Measurements from ENCODE around the gene HDAC4.

GRCh38 chr2:239081046-239081445 is 319.8 kb downstream of the HDAC4 start:
- TF ChIP-seq CTCF (IDR thresholded peaks at IDR 0.05; ENCODE audit: insufficient read depth, low read length) (no peak), POLR2AphosphoS5 (IDR thresholded peaks at IDR 0.05; ENCODE audit: low read depth) (no peak), REST (IDR thresholded peaks at IDR 0.05; ENCODE audit: insufficient replicate concordance, low read depth) (no peak)

All from HL-60 (cell line).